HG02840 (cell line): ENCODE data around the gene CD3E.

ENCODE experiments used
- ATAC-seq: cut with Tn5 transposase; IDR thresholded peaks from one replicate; pipeline ENCODE4 v1.9.1; 2021; ENCODE audit warnings: mild to moderate bottlenecking, moderate library complexity, moderate number of reproducible peaks; ENCODE audit not compliant: unreplicated experiment, low FRiP score

CD3E gene

DNA sequence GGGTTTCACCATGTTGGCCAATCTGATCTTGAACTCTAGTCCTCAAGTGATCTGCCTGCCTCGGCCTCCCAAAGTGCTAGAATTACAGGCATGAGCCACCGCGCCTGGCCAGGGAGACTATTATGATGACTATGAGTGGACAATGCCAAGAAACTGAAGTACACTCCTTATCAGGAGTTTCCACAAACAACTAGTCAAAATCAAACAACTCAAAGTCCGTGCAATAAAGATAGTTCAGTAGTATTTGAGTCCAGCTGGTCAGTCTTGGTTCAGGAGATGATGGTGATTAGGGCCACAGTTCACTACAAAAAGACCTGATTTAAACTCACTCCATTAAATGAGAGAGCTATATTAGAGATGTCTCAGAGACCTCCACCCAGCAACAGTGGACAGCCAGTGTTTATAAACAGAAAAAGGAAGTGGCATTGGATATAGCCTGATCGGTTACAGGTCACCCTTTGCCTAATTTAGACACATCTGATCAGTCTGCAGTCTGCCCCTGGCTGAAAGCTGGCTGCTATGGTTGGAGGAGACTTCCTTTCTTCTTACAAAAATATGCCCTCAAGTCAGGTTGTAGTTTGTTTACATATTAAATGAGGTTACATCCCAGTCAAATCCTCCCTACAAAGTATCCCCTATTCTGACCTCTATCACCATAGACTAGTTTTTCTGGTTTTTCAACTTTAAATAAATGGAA, 17.0 kb downstream of the CD3E start:
- ATAC-seq, result no peak

GRCh38 chr11:118322721-118323120, 18.2 kb downstream of the CD3E start:
- ATAC-seq, result no peak

DNA sequence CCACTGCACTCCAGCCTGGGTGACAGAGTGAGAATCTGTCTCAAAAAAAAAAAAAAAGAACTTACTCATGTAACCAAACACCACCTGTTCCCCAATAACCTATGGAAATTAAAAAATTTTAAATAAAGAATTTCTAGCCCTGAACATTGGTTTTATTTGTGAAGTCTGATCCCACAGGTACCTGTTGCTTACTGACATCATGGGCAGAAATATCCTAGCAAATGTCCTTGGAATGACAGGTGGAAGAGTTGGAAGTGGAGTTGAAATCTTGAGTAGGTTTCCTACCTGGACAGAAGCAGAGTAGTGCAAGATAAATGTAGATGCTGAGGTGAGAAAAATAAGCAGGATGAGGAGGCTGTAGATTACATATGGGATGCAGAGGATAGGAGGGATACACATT, 20.8 kb downstream of the CD3E start:
- ATAC-seq, result no peak

DNA sequence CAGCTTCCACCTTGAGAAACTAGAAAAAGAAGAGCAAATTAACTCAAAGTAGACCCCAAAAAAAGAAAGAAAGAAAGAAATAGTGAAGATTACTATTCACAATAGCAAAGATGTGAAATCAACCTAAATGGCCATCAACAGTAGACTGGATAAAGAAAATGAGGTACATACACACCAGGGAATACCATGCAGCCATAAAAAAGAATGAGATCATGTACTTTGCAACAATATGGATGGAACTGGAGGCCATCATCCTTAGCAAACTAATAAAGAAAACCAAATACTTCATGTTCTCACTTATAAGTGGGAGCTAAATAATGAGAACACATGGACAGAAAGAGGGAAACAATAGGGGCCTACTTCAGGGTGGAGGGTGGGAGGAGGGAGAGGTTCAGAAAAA, 24.2 kb downstream of the CD3E start:
- no peak for ATAC-seq

DNA sequence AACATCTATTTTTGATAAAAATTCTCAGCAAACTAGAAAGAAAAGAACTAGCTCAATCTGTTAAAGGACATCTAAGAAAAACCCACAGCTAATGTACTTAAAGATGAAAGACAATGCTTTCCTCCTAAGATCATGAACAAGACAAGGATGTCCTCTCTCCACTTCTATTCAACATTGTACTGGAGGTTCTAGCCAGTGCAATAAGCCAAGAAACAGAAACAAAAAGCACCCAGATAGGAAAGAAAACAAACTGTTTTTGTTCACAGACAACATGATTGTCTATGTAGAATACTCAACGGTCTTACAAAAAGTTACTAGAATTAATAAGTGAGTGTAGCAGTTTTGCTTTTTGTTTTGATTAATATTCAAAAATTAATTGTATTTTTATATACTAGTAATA, 30.2 kb downstream of the CD3E start:
- no peak for ATAC-seq

GRCh38 chr11:118338637-118339061, 34.1 kb downstream of the CD3E start:
- ATAC-seq, result no peak

DNA sequence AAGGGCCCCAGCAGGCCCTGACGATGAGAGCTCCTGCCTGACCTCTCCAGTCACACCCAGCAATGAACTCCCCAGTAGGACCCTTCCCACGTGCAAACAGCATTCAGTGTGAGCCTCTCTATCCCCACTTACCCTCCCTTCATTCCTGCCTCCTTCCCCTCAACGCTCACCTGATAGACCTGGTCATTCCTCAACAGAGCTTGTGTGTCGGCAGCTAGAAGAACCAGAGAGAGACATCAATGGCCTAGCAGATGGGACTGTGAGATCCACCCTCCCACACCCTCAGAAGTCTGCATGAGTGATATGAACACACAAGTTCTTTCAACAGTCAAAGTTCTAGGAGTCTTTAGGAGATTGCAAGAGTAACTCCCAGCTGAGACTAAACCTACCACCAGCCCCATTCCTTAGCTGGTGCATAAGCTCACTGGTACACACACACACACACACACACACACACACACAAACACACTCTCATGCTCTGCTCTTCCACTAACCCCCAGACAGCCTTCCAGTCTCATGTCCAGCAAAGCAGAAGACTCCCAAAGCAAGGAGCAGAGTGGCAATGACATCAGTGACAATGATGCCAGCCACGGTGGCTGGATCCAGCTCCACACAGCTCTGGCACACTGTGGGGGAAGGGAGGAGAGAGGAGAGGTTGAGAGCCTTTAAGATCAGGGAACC, 34.9 kb downstream of the CD3E start:
- ATAC-seq, result no peak

- no peak for ATAC-seq
Observed at GRCh38 chr11:118340449-118340848, 35.9 kb downstream of the CD3E start.

- no peak for ATAC-seq
Observed at GRCh38 chr11:118341261-118341660, 36.7 kb downstream of the CD3E start.

DNA sequence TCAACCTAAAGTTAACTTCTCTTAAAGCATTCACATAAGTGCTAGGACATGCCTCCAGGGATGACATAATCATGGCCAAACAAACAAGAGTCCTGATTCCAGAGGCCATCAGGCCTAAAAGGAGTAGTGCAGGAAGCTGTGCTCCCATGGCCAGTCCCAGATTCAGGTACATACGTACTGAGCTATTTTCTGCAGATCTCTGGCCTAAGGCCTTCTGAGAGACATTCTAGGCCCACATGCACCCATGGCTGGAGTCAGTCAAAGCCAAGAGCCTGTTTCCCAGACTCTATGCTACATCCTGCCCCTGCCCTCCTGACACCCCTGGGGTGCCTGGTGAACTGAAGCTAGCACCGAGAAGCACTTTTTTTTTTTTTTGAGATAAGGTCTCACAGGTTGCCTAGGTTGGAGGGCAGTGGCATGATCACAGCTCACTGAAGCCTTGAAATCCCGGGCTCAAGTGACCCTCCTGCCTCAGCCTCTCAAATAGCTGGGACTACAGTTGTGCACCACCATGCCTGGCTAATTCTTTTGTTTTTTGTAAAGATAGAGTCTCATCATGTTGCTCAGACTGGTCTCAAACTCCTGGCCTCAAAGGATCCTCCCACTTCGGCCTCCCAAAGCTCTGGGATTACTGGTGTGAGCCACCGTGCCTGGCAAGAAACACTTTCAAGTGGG, 37.4 kb downstream of the CD3E start:
- no peak for ATAC-seq

- no peak for ATAC-seq
Observed at GRCh38 chr11:118342503-118343161, 38.1 kb downstream of the CD3E start, which contains the start of gene CD3D. CD3D (minus strand) TSS chr11:118342705; CDS start chr11:118342607, 98 bp downstream.

- no peak for ATAC-seq
Observed at GRCh38 chr11:118343248-118343647, 38.7 kb downstream of the CD3E start.

DNA sequence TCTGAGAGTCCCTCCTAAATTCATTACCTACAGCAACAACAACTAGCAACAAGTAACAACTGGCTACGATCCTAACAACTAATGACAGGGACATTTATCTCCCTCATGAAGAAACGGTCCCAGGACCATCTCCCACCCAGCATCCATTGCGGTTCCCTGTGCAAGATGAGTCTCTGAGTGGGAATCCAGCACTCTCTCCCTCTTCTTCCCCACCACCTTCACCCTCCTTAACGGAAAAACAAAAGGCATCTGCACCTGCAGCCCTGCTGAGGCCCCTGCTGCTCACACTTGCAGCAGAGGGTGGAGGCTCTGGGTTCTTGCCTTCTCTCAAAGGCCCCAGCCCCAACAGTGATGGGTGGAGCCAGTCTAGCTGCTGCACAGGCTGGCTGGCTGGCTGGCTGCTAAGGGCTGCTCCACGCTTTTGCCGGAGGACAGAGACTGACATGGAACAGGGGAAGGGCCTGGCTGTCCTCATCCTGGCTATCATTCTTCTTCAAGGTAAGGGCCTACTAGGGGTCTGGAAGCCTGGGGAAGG, 39.5 kb downstream of the CD3E start, which contains the start of gene CD3G:
TSS of gene CD3G (plus strand) at position 364 of the 535 bp plus-strand sequence. CDS start at position 444, 80 bp downstream.
- ATAC-seq, result no peak

DNA sequence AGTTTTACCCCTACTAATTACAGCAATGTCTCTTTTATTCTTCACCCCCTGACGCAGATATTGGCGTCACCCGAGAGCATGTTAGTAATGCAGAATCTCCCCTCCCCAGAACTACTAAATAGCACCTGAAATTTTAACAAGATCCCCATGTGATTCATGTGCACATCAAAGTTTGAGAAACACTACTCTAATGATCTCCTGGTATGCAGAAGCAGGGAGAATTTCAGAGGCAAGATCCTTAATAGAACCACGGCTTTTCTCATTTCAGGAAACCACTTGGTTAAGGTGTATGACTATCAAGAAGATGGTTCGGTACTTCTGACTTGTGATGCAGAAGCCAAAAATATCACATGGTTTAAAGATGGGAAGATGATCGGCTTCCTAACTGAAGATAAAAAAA, 44.9 kb downstream of the CD3E start:
- no peak for ATAC-seq

- no peak for ATAC-seq
Observed at GRCh38 chr11:118353084-118353710, 48.7 kb downstream of the CD3E start.

DNA sequence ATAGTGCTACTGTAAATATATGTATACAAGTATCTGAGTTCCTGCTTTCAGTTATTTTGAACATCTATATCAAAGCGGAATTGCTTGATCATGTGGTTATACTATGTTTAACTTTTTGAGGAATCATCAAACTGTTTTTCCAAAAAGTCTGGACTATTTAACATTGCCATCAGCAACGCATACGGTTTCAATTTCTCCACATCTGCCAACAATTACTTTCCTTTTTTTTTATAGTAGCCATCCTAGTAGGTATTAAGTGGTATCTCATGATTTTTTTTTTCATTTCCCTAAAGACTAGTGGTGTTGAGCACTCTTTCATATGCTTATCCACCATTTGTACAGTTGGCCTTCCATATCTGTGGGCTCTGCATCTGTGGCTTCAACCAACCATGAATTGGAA, 53.5 kb downstream of the CD3E start:
- ATAC-seq, result no peak

DNA sequence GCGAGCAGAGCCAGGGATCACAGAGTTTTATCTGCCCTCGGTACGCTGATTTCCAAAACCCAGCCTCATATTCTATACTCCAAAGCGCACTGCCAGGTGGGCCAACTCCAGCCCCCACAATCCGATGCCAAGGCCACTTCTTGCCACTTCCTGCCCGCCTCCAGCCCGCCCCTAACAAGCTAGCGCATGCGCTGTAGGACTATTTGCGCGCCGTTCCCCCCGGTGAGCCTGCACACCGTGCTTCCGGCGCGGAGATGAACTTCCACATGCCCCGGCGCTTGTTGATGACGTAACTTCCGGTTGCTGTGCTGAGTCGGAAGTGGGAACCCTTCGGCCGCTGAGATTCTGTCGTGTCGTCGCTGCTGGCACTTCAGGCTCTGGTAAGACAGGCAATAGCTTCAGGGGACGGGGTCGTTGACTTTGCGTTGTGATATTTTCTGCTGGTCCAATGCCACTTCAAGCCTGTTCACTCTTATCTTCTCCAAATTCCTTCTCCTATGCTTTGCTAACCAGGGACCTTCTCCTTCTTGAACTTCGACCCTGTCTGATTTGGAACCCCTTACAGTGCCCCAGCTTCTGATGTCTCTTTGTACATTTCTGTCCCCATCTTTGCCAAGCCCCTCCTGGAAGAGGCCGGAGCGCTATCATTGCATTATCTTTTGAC, 54.9 kb downstream of the CD3E start, which contains the start of gene UBE4A:
TSS of gene UBE4A (plus strand) at position 306 of the 664 bp plus-strand sequence. CDS start 5,481 bp downstream, outside the sequence.
- ATAC-seq, result peak; percentile 89

DNA sequence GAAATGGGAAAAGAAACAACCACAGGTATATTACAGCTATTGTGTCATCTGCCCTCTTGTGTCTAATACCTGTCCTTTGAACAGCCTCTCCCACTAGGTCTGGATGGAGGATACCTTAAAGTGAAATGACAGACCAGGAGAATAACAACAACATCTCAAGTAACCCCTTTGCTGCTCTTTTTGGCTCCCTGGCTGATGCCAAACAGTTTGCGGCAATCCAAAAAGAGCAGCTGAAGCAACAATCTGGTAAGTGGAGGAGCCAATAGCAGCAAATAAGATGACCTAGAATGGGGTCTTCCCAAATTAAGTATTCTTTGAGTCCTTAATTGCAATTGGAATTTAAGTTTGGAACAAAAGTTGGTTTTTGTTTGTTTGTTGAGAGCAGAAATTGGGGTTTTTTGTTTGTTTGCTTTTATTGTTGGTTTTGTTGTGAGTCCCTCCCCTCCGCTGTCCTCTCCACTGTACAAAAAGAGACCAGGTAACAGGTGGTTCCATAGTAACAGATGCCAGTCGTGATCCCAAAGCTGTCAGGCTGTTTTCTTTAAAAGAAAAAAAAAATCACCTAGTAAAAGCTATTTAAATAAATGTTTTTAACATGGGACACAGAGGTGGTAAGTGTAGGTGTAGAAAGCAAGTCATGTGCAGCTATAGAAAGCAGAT, 60.6 kb downstream of the CD3E start:
- ATAC-seq, result no peak
